K562 (cell line): ENCODE measurements around the gene UBE2G2. TPM values are rescaled to one million over a fixed set of nuclear protein-coding genes. Genes with fewer than 3 reads are reported as not detected.
A peak's percentile ranks its signal among the peaks of the same experiment; 100 is the strongest.

Experiments used
- CTBP1 ChIP-seq: fragments of 450-650 bp; IDR thresholded peaks from 2 replicates; pipeline ENCODE4 v1.6.1; 2016; ENCODE audit warnings: borderline replicate concordance
- GABPA ChIP-seq: fragments of 200-800 bp; sonication (Bioruptor generic); conservative IDR thresholded peaks from 2 replicates; pipeline ENCODE4 v1.6.1; 2016; ENCODE audit warnings: low read depth, missing genetic modification characterization, missing compliant biosample characterization
- GABPB2 ChIP-seq: fragments of 250-450 bp; sonication (Bioruptor Pico); conservative IDR thresholded peaks from 2 replicates; pipeline ENCODE4 v1.5.1; 2021; ENCODE audit warnings: mild to moderate bottlenecking
- GATAD2A ChIP-seq: fragments of 450-650 bp; IDR thresholded peaks from 2 replicates; pipeline ENCODE4 v1.6.1; 2017
- RBFOX2 ChIP-seq: fragments of 200-400 bp; formaldehyde crosslinking; IDR thresholded peaks from 2 replicates; pipeline ENCODE4 v1.6.1; 2017; ENCODE audit warnings: low read depth, mild to moderate bottlenecking, low read length, moderate library complexity
- SMC3 ChIP-seq: conservative IDR thresholded peaks from 2 replicates; pipeline ENCODE4 v1.6.1; 2011; ENCODE audit warnings: low read depth, low read length, improper control_type of control experiment; ENCODE audit not compliant: insufficient read depth
- TFE3 ChIP-seq: fragments of 450-650 bp; formaldehyde crosslinking; IDR thresholded peaks from 2 replicates; pipeline ENCODE4 v1.4.0; 2020; ENCODE audit warnings: mild to moderate bottlenecking, mixed read lengths
- THRB ChIP-seq: fragments of 450-650 bp; formaldehyde crosslinking; conservative IDR thresholded peaks from 2 replicates; pipeline ENCODE4 v1.4.0; 2022; ENCODE audit warnings: mild to moderate bottlenecking, missing genetic modification characterization
- ZNF140 ChIP-seq: fragments of 250-450 bp; sonication (Bioruptor Pico); IDR thresholded peaks from 2 replicates; pipeline ENCODE4 v1.8.0; 2021; ENCODE audit warnings: moderate library complexity, mild to moderate bottlenecking, inconsistent platforms
- ZNF609 ChIP-seq: sonication (generic); formaldehyde crosslinking; IDR thresholded peaks from 2 replicates; pipeline ENCODE4 v1.8.1; 2023; ENCODE audit warnings: missing genetic modification reagents, mild to moderate bottlenecking, borderline replicate concordance
- polyA plus RNA-seq, 8 experiments: library from polyadenylated mRNA; depleted of rRNA in 4 of 8; stranded (reverse) in 5 of 8; unstranded in 3 of 8; fragments of >200 nt; fragmentation: Nextera tagmentation in 2 of 8; fragmentation: Illumina TruSeq in 1 of 8; extraction: Ambion mirVana in 2 of 8; extraction: Trizol in 1 of 8; gene quantifications; 2 replicates each; pipeline versions ENCODE4 v1.2.1 to v1.2.3, GENCODE V29; 2011 to 2014; ENCODE audit warnings: inconsistent platforms in 1 of 8, missing spikeins in 1 of 8
- total RNA-seq, 7 experiments: library from RNA; depleted of rRNA in 6 of 7; stranded (reverse); fragments of >200 nt in 6 of 7; fragmentation: Illumina TruSeq in 2 of 7; extraction: Trizol in 2 of 7; gene quantifications; 2 replicates each; pipeline versions ENCODE4 v1.2.1 to v1.2.3, GENCODE V29; 2011 to 2021; ENCODE audit warnings: low replicate concordance in 1 of 7
- TF ChIP-seq, protein P1 (sequence below): IDR thresholded peaks from 2 replicates; pipeline ENCODE4 v1.6.1; 2016; ENCODE audit warnings: missing genetic modification characterization, missing compliant biosample characterization
- TF ChIP-seq, protein P2 (sequence below): sonication (generic); formaldehyde crosslinking; IDR thresholded peaks from 2 replicates; pipeline ENCODE4 v1.8.0; 2022; ENCODE audit warnings: mild to moderate bottlenecking, missing genetic modification reagents

UBE2G2 gene
- total and polyA plus RNA-seq, 9 of the 15 experiments (the other 6 are each of a cell fraction or from before 2014, with no cell fraction given) = 47.5 to 225 (median 140) TPM

GRCh38 chr21:44817914-44818639 is 16.5 kb upstream of the UBE2G2 start, which contains the start of gene SUMO3 (continued):
- TF ChIP-seq TFE3 (CRISPR knock-in tag) = peak; percentile 95
- TF ChIP-seq GABPA = peak; percentile 68
- no peak for TF ChIP-seq GABPB2 (CRISPR knock-in tag)
- no peak; the same call in 1 of the 2 replicates for TF ChIP-seq ZNF609 (CRISPR knock-in tag)
- 0 out of 2 replicates have a peak, but pooled peaks have one; percentile 2 for TF ChIP-seq SMC3
- peak; percentile 67 for TF ChIP-seq RBFOX2
- peak; percentile 80 for TF ChIP-seq ZNF140 (CRISPR knock-in tag)
- TF ChIP-seq GATAD2A = 0 out of 2 replicates have a peak, but pooled peaks have one; percentile 35
- TF ChIP-seq, protein P1, sequence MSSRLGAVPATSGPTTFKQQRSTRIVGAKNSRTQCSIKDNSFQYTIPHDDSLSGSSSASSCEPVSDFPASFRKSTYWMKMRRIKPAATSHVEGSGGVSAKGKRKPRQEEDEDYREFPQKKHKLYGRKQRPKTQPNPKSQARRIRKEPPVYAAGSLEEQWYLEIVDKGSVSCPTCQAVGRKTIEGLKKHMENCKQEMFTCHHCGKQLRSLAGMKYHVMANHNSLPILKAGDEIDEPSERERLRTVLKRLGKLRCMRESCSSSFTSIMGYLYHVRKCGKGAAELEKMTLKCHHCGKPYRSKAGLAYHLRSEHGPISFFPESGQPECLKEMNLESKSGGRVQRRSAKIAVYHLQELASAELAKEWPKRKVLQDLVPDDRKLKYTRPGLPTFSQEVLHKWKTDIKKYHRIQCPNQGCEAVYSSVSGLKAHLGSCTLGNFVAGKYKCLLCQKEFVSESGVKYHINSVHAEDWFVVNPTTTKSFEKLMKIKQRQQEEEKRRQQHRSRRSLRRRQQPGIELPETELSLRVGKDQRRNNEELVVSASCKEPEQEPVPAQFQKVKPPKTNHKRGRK (tag) = no peak
- peak; percentile 97 for TF ChIP-seq CTBP1
- TF ChIP-seq, protein P2, sequence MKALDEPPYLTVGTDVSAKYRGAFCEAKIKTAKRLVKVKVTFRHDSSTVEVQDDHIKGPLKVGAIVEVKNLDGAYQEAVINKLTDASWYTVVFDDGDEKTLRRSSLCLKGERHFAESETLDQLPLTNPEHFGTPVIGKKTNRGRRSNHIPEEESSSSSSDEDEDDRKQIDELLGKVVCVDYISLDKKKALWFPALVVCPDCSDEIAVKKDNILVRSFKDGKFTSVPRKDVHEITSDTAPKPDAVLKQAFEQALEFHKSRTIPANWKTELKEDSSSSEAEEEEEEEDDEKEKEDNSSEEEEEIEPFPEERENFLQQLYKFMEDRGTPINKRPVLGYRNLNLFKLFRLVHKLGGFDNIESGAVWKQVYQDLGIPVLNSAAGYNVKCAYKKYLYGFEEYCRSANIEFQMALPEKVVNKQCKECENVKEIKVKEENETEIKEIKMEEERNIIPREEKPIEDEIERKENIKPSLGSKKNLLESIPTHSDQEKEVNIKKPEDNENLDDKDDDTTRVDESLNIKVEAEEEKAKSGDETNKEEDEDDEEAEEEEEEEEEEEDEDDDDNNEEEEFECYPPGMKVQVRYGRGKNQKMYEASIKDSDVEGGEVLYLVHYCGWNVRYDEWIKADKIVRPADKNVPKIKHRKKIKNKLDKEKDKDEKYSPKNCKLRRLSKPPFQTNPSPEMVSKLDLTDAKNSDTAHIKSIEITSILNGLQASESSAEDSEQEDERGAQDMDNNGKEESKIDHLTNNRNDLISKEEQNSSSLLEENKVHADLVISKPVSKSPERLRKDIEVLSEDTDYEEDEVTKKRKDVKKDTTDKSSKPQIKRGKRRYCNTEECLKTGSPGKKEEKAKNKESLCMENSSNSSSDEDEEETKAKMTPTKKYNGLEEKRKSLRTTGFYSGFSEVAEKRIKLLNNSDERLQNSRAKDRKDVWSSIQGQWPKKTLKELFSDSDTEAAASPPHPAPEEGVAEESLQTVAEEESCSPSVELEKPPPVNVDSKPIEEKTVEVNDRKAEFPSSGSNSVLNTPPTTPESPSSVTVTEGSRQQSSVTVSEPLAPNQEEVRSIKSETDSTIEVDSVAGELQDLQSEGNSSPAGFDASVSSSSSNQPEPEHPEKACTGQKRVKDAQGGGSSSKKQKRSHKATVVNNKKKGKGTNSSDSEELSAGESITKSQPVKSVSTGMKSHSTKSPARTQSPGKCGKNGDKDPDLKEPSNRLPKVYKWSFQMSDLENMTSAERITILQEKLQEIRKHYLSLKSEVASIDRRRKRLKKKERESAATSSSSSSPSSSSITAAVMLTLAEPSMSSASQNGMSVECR (CRISPR knock-in tag) = peak; percentile 31; the same call in 1 of the 2 replicates
- TF ChIP-seq THRB (CRISPR knock-in tag) = 0 out of 2 replicates have a peak, but pooled peaks have one; percentile 18
